Neural cell (in vitro differentiated cells): Measurements from ENCODE around the gene SDK1.

Experiments
- EZH2 ChIP-seq: fragments of 200-600, 300-800 bp; shearing (Covaris generic), sonication (generic); IDR thresholded peaks from 2 replicates; pipeline ENCODE4 v1.6.1; 2014; ENCODE audit warnings: antibody characterized with exemption, low read length, borderline replicate concordance, mild to moderate bottlenecking; ENCODE audit not compliant: insufficient read depth, poor library complexity, severe bottlenecking
- MXI1 ChIP-seq: fragments of 450-650 bp; conservative IDR thresholded peaks from 2 replicates; pipeline ENCODE4 v1.6.1; 2014; ENCODE audit warnings: antibody characterized with exemption, mild to moderate bottlenecking; ENCODE audit not compliant: poor library complexity, severe bottlenecking
- POLR2AphosphoS5 ChIP-seq: IDR thresholded peaks from 2 replicates; pipeline ENCODE4 v1.6.1; 2012
- RAD21 ChIP-seq: fragments of 450-650 bp; conservative IDR thresholded peaks from 2 replicates; pipeline ENCODE4 v1.6.1; 2014; ENCODE audit warnings: antibody characterized with exemption, mild to moderate bottlenecking, moderate library complexity
- SMC3 ChIP-seq: fragments of 450-650 bp; conservative IDR thresholded peaks from 2 replicates; pipeline ENCODE4 v1.6.1; 2014; ENCODE audit warnings: antibody characterized with exemption, mild to moderate bottlenecking, moderate library complexity; ENCODE audit not compliant: poor library complexity
- TAF1 ChIP-seq: IDR thresholded peaks from 2 replicates; pipeline ENCODE4 v1.6.1; 2012; ENCODE audit warnings: low read depth
- TF ChIP-seq, protein P1 (sequence below): fragments of 450-650 bp; IDR thresholded peaks from 2 replicates; pipeline ENCODE4 v1.5.1; 2014; ENCODE audit warnings: antibody characterized with exemption, mild to moderate bottlenecking, moderate library complexity; ENCODE audit not compliant: poor library complexity, severe bottlenecking
- TF ChIP-seq, protein P2 (sequence below): IDR thresholded peaks from 2 replicates; pipeline ENCODE4 v1.6.1; 2012; ENCODE audit warnings: borderline replicate concordance

DNA sequence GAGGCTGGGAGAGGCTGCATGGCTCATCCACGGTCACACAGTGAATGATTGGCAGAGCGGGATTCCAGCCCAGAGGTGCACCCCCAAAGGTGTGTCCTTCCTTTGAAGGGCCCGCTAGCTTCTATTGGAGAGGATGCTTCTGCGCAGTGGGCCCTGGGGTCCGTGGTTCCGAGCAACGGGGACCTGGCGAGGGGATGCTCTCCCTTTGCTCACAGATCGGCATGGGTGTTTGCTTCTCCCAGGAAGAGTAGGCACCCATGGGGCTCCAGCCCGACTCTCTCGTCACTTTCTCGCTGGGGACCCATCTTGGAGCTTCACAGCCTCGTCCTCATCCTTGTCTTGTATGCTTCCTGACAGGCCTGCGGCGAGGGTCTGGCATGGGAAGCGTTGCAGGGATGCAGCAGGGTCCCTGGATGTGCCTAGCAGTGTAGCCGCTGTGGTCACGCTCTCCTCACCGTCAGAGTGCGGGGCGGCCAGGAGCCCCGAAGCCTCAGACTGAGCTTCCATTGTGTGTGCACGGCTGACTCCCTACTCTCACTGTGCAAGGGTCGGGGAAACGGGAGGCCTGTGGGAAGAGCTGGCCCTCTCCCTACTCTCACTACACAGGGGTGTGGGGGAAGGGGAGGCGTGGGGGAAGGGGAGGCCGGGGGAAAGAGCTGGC, 842.6 kb downstream of the SDK1 start:
- TF ChIP-seq, protein P1, sequence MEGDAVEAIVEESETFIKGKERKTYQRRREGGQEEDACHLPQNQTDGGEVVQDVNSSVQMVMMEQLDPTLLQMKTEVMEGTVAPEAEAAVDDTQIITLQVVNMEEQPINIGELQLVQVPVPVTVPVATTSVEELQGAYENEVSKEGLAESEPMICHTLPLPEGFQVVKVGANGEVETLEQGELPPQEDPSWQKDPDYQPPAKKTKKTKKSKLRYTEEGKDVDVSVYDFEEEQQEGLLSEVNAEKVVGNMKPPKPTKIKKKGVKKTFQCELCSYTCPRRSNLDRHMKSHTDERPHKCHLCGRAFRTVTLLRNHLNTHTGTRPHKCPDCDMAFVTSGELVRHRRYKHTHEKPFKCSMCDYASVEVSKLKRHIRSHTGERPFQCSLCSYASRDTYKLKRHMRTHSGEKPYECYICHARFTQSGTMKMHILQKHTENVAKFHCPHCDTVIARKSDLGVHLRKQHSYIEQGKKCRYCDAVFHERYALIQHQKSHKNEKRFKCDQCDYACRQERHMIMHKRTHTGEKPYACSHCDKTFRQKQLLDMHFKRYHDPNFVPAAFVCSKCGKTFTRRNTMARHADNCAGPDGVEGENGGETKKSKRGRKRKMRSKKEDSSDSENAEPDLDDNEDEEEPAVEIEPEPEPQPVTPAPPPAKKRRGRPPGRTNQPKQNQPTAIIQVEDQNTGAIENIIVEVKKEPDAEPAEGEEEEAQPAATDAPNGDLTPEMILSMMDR, result no peak
- TF ChIP-seq MXI1, result no peak
- TF ChIP-seq SMC3, result no peak
- no peak for TF ChIP-seq RAD21
- TF ChIP-seq TAF1, result no peak
- TF ChIP-seq POLR2AphosphoS5, result no peak
- TF ChIP-seq, protein P2, sequence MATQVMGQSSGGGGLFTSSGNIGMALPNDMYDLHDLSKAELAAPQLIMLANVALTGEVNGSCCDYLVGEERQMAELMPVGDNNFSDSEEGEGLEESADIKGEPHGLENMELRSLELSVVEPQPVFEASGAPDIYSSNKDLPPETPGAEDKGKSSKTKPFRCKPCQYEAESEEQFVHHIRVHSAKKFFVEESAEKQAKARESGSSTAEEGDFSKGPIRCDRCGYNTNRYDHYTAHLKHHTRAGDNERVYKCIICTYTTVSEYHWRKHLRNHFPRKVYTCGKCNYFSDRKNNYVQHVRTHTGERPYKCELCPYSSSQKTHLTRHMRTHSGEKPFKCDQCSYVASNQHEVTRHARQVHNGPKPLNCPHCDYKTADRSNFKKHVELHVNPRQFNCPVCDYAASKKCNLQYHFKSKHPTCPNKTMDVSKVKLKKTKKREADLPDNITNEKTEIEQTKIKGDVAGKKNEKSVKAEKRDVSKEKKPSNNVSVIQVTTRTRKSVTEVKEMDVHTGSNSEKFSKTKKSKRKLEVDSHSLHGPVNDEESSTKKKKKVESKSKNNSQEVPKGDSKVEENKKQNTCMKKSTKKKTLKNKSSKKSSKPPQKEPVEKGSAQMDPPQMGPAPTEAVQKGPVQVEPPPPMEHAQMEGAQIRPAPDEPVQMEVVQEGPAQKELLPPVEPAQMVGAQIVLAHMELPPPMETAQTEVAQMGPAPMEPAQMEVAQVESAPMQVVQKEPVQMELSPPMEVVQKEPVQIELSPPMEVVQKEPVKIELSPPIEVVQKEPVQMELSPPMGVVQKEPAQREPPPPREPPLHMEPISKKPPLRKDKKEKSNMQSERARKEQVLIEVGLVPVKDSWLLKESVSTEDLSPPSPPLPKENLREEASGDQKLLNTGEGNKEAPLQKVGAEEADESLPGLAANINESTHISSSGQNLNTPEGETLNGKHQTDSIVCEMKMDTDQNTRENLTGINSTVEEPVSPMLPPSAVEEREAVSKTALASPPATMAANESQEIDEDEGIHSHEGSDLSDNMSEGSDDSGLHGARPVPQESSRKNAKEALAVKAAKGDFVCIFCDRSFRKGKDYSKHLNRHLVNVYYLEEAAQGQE, result no peak
- TF ChIP-seq EZH2, result no peak
